LNCaP clone FGC (cell line): ENCODE results near the gene DNAI1.

ENCODE experiments used
- DNase-seq: peaks from one replicate; pipeline ENCODE4 v3.0.0-alpha.2; 2011; ENCODE audit warnings: low read depth
- H3K4me3 ChIP-seq: 2 replicates; pipeline ENCODE4 v1.5.1; 2011; ENCODE audit warnings: mild to moderate bottlenecking, low read depth, low read length, control low read depth
- TF ChIP-seq, protein P1 (sequence below): IDR thresholded peaks from 2 replicates; pipeline ENCODE4 v1.5.1; 2012; ENCODE audit warnings: mild to moderate bottlenecking; ENCODE audit not compliant: control insufficient read depth, insufficient read depth; ENCODE audit errors: extremely low read depth

Gene DNAI1

DNA sequence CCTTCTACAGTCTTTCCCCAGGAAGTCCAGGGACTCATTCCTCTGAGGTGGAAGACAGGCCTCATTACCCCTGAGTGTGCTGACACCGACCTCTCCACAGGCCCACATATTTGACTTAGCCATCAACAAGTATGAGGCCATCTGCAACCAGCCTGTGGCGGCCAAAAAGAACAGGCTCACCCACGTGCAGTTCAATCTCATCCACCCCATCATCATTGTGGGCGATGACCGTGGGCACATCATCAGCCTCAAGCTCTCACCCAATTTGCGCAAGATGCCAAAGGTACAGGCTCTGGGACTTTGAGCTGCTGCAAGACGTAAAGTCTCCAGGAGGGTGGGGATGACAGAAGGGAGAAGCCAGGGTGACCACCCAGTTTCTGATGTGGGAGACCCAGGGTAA, 58.6 kb downstream of the DNAI1 start:
- no peak for DNase-seq
- TF ChIP-seq, protein P1, sequence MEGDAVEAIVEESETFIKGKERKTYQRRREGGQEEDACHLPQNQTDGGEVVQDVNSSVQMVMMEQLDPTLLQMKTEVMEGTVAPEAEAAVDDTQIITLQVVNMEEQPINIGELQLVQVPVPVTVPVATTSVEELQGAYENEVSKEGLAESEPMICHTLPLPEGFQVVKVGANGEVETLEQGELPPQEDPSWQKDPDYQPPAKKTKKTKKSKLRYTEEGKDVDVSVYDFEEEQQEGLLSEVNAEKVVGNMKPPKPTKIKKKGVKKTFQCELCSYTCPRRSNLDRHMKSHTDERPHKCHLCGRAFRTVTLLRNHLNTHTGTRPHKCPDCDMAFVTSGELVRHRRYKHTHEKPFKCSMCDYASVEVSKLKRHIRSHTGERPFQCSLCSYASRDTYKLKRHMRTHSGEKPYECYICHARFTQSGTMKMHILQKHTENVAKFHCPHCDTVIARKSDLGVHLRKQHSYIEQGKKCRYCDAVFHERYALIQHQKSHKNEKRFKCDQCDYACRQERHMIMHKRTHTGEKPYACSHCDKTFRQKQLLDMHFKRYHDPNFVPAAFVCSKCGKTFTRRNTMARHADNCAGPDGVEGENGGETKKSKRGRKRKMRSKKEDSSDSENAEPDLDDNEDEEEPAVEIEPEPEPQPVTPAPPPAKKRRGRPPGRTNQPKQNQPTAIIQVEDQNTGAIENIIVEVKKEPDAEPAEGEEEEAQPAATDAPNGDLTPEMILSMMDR, result no peak
- H3K4me3 ChIP-seq, result no peak overlapping the region

DNA sequence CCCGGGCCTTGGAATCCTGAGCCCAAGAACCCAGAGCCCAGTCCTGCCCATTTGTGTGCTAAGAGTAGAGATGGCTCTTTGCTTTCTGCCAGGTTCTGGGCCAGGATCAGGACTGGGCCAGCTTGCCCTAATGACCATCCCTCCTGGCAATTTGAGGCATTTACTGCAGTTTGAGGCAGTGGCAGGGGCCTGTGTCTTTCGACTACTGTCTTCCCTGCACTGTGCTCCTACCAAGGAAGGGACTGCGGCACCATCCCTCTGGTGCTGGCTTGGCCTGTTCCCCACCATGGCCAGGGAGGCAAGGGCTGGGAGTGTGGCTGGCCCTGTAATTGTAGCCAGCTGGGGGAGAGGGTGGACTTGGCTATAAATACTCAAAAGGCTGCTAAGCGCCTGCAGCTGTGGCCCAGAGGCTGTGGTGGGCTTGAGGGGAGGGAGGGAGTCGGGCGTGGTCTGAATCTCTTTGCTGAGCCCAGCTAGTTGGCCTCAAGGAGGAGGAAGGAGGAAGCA, 59.6 kb downstream of the DNAI1 start:
- DNase-seq, result no peak
- no peak overlapping the region for H3K4me3 ChIP-seq
- TF ChIP-seq, protein P1, result no peak

DNA sequence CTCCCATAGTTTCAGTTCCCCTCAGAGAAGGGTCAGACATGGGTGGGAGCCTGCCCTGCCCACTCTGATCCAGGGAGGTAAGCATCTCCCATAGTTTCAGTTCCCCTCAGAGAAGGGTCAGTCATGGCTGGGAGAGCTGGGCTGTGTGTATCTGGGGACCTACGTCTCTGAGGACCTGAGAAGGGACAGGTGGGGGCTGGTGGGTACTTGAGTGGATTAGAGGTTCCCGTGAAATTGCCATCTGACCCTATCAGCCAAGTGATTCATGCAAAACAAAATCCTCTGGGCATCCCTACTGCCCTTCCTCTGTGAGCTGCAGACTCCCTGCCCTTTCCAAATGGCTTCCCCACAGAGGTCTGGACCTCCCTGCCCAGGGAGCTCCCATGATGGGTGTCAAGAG, 60.3 kb downstream of the DNAI1 start:
- no peak for DNase-seq
- TF ChIP-seq, protein P1, result no peak
- no peak overlapping the region for H3K4me3 ChIP-seq

DNA sequence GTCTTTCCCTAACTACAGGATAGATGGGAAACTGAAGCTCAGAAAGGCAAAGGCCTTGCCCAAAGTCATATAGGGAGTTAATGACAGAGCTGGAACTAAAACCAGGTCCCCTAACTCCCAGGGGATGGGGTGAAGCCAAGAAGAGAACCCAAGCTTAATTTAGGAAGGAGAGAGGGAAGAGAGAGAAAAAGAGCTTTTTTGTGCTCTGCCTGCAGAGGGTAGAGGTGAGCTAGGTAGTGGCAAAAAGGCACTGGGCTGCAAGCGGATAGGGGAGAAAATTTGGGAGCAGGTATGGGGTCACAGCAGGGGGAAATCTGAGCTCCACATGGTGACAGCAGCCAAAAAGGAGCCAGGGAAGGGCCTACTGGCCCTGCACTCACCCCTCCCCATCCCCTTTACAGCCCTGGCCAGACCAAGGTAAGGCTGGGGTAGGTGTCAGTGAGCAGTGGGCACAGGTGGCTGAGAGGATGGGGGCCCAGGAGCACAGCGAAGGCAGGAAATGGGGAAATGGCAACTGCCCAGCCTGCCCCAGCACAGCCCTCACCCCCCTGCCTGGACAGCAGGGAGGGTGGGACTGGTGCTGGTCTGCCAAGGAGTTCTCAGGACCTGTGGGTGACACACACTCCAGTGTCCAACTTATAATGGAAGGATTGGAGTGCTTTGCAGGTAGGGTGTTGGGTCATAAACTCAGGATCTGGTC, 60.9 kb downstream of the DNAI1 start:
- no peak for DNase-seq
- TF ChIP-seq, protein P1, result no peak
- no peak overlapping the region for H3K4me3 ChIP-seq

DNA sequence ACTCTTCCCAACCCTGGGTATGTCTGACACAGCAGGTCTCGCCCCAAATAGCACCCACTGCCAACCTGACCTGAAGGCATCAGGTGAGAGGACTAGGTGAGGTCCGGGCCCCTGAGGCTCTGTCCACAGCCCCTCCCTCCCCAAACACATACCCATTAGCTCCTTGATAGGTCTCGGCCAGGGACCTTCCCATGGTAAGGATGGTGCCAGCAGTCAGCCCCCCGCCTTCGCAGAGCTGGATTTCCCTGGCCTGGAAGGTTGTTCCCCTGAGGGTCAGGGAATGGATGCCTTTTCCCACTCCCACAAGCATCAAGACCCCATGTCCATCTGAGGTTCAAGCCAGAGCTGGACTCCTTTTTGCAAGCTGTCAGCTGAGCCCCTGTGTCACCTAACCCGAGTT, 61.5 kb downstream of the DNAI1 start:
- no peak for DNase-seq
- TF ChIP-seq, protein P1, result no peak
- no peak overlapping the region for H3K4me3 ChIP-seq

DNA sequence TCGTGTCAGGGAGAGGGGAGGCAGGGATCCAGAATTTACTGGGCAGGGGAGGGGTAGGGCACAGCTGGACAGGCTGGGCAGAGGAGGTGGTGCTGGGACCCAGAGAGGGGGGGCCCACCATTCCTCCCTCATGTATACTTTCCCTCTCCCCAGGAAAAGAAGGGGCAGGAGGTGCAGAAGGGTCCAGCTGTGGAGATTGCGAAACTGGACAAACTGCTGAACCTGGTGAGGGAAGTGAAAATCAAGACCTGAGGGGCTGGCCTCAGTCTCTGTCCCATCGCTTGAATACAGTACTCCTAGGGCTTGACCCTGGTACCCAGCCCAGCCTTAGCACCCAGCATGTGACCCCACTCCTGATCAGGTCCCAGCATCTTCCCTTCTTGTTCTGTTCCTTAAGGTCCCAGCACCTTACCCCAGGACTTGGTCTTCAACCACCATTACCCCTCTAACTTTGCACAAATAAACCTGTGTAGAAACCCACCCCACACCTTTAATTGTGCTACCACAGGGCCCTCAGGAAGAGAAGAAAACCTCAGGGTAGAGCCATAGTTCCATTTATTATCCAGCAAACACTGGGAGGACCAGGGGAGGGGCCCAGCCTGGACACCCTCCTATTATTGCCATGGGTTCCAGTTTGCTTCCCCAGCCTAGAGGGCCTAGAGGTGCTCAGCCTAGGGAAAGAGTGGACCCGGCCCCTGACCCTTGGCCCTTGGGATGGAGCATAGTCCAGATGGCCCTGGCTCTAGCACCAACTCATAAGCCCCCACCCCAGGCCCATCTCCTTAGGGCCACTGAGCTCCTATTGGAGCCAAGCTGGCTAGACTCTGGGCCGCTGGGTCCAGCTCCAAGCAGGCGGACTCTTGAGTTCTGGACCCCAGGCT, 62.1 kb downstream of the DNAI1 start:
- TF ChIP-seq, protein P1, result no peak
- DNase-seq, result no peak
- H3K4me3 ChIP-seq, result no peak overlapping the region
